B cell (primary cell): Measurements from ENCODE around the gene RNF8.

Source experiments
- CTCF ChIP-seq: fragments of 200-600 bp; IDR thresholded peaks from one replicate; pipeline ENCODE4 v1.8.0; 2022; ENCODE audit warnings: antibody characterized with exemption, mild to moderate bottlenecking
- EZH2 ChIP-seq: IDR thresholded peaks from 2 replicates; pipeline ENCODE4 v1.6.1; 2012; ENCODE audit warnings: borderline replicate concordance, low read depth, mild to moderate bottlenecking, moderate library complexity, low read length; ENCODE audit not compliant: insufficient read depth, poor library complexity, severe bottlenecking

DNA sequence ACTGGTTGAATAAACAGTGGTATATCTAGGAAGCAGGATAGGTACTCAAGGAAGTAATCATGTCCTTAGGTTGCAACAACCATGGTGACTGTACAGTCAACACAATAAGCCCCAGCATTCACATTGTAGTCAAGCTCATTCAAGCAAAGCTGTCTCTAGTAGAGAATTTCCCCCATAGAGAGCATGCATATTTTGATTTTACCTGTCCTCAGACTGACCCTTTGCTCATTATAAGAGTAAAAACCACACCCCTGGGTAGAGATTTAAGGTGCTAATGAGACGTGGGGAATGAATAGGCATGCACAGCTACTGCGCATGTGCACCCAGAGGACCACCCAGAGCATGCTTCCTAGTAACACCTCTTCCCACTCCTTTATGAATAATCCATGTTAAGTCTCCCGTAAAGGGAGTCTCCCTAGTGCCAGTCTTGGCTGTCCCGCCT is 6.1 kb upstream of the RNF8 start:
- TF ChIP-seq CTCF (no peak), EZH2 (no peak)
